Smooth muscle cell (in vitro differentiated cells): ENCODE results near the gene LYSMD1. TPM values are rescaled to one million over a fixed set of nuclear protein-coding genes. Genes with fewer than 3 reads are reported as not detected.
A peak's percentile ranks its signal among the peaks of the same experiment; 100 is the strongest.

Experiments used
- DNase-seq: peaks from one replicate; lab custom pipeline; 2025; ENCODE audit not compliant: unreplicated experiment; lab: John Stamatoyannopoulos, UW
- H2AFZ ChIP-seq: fragments of 200-600 bp; sonication (generic); 2 replicates; pipeline ENCODE4 v1.6.0; 2016; ENCODE audit warnings: antibody characterized with exemption, low read depth, mild to moderate bottlenecking
- H3F3A ChIP-seq: fragments of 200-600 bp; sonication (generic); 2 replicates; pipeline ENCODE4 v1.6.0; 2017; ENCODE audit warnings: antibody characterized with exemption, low read depth
- H3K27ac ChIP-seq: fragments of 200-600 bp; sonication (generic); 2 replicates; pipeline ENCODE4 v1.5.1; 2016; ENCODE audit warnings: low read depth, mild to moderate bottlenecking
- H3K27me3 ChIP-seq: fragments of 200-600 bp; sonication (generic); 2 replicates; pipeline ENCODE4 v1.6.1; 2016; ENCODE audit warnings: low read depth, mild to moderate bottlenecking
- H3K36me3 ChIP-seq: fragments of 200-600 bp; sonication (generic); 2 replicates; pipeline ENCODE4 v1.5.1; 2016; ENCODE audit warnings: low read depth
- H3K4me1 ChIP-seq: fragments of 200-600 bp; sonication (generic); 2 replicates; pipeline ENCODE4 v1.5.1; 2016; ENCODE audit warnings: low read depth
- H3K4me2 ChIP-seq: fragments of 200-600 bp; sonication (generic); 2 replicates; pipeline ENCODE4 v1.6.0; 2016; ENCODE audit warnings: mild to moderate bottlenecking
- H3K4me3 ChIP-seq: fragments of 200-600 bp; sonication (generic); 2 replicates; pipeline ENCODE4 v1.5.1; 2016; ENCODE audit warnings: mild to moderate bottlenecking
- H3K79me2 ChIP-seq: fragments of 200-600 bp; sonication (generic); 2 replicates; pipeline ENCODE4 v1.6.0; 2016; ENCODE audit warnings: low read depth, mild to moderate bottlenecking
- H3K9ac ChIP-seq: fragments of 200-600 bp; sonication (generic); 2 replicates; pipeline ENCODE4 v1.6.0; 2016; ENCODE audit warnings: low read depth
- H3K9me3 ChIP-seq: fragments of 200-600 bp; sonication (generic); replicated peaks from 2 replicates; pipeline ENCODE4 v1.5.1; 2016; ENCODE audit warnings: low read depth
- H4K20me1 ChIP-seq: fragments of 200-600 bp; sonication (generic); 2 replicates; pipeline ENCODE4 v1.6.0; 2016; ENCODE audit warnings: low read depth
- WGBS: methylation state at CpG from one replicate; pipeline ENCODE4 v1.1.7; 2016; ENCODE audit warnings: low lambda C conversion rate; 5-methylcytosine and 5-hydroxymethylcytosine counted together
- polyA plus RNA-seq: library from polyadenylated mRNA; unstranded; fragments of >200 nt; fragmentation: Nextera tagmentation; extraction: Ambion mirVana; gene quantifications from 2 replicates; pipeline ENCODE4 v1.2.1, GENCODE V29; 2016
- total RNA-seq: library from RNA; depleted of rRNA; stranded (reverse); fragments of >200 nt; gene quantifications from 2 replicates; pipeline ENCODE4 v1.2.3, GENCODE V29; 2014
- TF ChIP-seq, protein P1 (sequence below): fragments of 200-600 bp; sonication (generic); IDR thresholded peaks from 2 replicates; pipeline ENCODE4 v1.5.1; 2017; ENCODE audit warnings: borderline replicate concordance, mild to moderate bottlenecking, antibody characterized with exemption; ENCODE audit not compliant: insufficient read depth, poor library complexity, severe bottlenecking

LYSMD1 gene, protein sequence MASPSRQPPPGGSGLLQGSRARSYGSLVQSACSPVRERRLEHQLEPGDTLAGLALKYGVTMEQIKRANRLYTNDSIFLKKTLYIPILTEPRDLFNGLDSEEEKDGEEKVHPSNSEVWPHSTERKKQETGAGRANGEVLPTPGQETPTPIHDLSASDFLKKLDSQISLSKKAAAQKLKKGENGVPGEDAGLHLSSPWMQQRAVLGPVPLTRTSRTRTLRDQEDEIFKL
- 9.7 and 17.8 TPM in 2 replicates for total RNA-seq
- polyA plus RNA-seq: 1.9 and 2.5 TPM in 2 replicates

DNA sequence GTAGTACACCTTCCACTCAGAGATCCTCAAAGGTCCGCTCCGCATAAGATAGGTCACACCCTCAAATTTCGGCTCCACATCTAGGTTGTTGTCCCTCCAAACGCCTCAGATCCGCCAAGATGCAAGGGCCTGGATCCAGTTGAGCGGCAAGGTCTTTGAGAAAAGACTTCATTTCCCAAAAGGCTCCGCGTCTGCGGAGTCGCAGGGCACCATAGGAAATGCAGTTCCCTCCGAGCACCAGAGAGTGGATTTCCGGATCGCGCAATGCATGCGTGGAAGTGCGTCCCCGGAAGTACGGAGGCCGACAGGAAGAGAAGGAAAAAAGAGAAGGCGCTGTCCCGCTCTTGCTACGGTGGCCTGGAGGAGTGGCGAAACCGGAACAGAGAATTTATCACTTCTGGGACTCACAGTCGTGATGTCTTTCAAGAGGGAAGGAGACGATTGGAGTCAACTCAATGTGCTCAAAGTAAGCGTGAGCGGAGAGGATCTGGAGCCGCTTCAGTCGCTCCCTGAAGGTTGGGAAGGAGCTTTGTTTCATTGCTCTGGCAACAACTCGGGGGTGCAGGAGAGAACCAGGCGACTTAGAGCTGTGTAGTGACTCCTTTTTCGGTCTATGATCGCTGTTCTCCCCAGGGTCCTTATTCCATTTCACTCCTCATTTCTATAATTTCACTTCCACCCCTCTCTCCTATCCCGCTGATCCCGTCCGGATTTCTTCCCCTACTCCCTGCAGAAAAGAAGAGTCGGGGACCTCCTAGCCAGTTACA lies at the start of gene LYSMD1, which contains the start of gene SCNM1:
TSS of gene LYSMD1 (minus strand) at position 165 of the 767 bp plus-strand sequence. CDS start 644 bp downstream, outside the sequence.
TSS of gene SCNM1 (plus strand) at position 407 of the 767 bp plus-strand sequence. CDS start at position 416, 9 bp downstream.
- Histone ChIP-seq H3K27me3 (no peaks in the 10 kb centered on the region), H4K20me1 (no peaks in the 10 kb centered on the region), H3K79me2 (peaks cover 6% of the 10 kb centered on the region), H3K36me3 (no peaks in the 10 kb centered on the region), H2AFZ (peak within 1 kb of the TSS; percentile 92), H3K4me1 (peaks cover 12% of the 10 kb centered on the region), H3K4me3 (peak within 1 kb of the TSS; percentile 60), H3K9ac (peak within 1 kb of the TSS; percentile 63), H3K4me2 (peak within 1 kb of the TSS; percentile 96), H3F3A (peaks cover 10% of the 10 kb centered on the region), H3K27ac (peak within 1 kb of the TSS; percentile 73), H3K9me3 (no peaks in the 10 kb centered on the region)
- TF ChIP-seq, protein P1, sequence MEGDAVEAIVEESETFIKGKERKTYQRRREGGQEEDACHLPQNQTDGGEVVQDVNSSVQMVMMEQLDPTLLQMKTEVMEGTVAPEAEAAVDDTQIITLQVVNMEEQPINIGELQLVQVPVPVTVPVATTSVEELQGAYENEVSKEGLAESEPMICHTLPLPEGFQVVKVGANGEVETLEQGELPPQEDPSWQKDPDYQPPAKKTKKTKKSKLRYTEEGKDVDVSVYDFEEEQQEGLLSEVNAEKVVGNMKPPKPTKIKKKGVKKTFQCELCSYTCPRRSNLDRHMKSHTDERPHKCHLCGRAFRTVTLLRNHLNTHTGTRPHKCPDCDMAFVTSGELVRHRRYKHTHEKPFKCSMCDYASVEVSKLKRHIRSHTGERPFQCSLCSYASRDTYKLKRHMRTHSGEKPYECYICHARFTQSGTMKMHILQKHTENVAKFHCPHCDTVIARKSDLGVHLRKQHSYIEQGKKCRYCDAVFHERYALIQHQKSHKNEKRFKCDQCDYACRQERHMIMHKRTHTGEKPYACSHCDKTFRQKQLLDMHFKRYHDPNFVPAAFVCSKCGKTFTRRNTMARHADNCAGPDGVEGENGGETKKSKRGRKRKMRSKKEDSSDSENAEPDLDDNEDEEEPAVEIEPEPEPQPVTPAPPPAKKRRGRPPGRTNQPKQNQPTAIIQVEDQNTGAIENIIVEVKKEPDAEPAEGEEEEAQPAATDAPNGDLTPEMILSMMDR: no peak
- WGBS: 1% methylated on average over 38 of the region's 38 CpGs
- peak; percentile 66 for DNase-seq

DNA sequence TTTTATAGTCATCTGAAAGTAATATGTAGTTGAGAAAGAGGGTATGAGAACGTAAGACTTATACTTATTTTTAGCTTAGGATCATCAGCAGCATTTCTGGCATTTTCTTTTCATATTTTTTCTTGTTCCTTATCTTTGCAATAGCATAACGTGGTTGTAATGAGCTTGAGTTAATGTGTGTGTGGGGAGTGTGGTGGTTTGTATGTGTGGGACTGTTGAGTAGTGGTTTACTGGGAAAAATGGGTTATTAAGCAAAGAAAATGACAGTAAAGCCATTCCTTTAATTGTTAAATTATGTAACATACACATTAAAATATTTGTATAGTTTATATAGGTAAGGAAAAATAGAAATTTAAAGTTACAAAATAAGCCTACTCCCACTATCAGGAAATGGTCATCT lies 47.9 kb upstream of the LYSMD1 start:
- no peaks in the 10 kb centered on the region for H3K9me3 ChIP-seq
- WGBS: 36% methylated on average over 2 of the region's 2 CpGs
- H3K79me2 ChIP-seq: peaks cover 98% of the 10 kb centered on the region
- no peaks in the 10 kb centered on the region for H3K27me3 ChIP-seq
- no peak overlapping the region for H2AFZ ChIP-seq
- no peak overlapping the region for H3K4me2 ChIP-seq
- H3K36me3 ChIP-seq: no peaks in the 10 kb centered on the region
- DNase-seq: no peak
- H3K9ac ChIP-seq: no peak overlapping the region
- no peak overlapping the region for H3K27ac ChIP-seq
- H4K20me1 ChIP-seq: peaks cover 100% of the 10 kb centered on the region
- TF ChIP-seq, protein P1: no peak
- no peaks in the 10 kb centered on the region for H3F3A ChIP-seq
- peaks cover 3% of the 10 kb centered on the region for H3K4me1 ChIP-seq
- H3K4me3 ChIP-seq: no peak overlapping the region

DNA sequence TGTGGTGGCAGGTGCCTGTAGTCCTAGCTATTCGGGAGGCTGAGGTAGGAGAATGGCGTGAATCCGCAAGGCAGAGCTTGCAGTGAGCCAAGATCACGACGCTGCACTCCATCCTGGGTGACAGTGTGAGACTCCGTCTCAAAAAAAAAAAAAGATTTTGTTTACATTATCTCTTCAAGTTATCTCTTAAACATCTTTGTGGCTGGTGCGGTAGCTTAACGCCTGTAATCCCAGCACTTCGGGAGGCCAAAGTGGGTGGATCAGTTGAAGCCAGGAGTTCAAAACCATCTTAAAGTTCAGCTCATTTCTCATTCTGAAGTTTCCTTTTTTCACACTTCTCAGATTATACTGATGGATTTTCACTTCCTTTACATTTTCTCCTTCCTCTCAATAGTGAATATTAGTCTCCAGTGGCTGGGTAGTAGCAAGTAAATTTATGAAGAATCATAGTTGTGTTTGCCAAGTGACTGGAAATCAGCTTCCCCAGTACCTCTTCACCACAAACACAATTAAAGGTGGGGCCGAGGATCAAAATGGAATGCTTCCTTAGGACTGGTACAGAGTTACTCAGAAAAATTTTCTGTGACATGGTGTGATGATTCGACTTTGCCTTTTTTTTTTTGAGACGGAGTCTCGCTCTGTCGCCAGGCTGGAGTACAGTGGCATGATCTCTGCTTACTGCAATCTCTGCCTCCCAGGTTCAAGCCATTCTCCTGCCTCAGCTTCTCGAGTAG lies 46.4 kb upstream of the LYSMD1 start:
- Histone ChIP-seq H3K9me3 (no peaks in the 10 kb centered on the region), H3F3A (no peaks in the 10 kb centered on the region), H3K4me1 (peaks cover 3% of the 10 kb centered on the region), H2AFZ (no peak overlapping the region), H3K27me3 (no peaks in the 10 kb centered on the region), H3K4me3 (no peak overlapping the region), H3K9ac (no peak overlapping the region), H4K20me1 (peaks cover 100% of the 10 kb centered on the region), H3K27ac (peak overlapping the region; percentile 66), H3K79me2 (peaks cover 98% of the 10 kb centered on the region), H3K36me3 (no peaks in the 10 kb centered on the region), H3K4me2 (peak overlapping the region; percentile 26)
- 64% methylated on average over 15 of the region's 15 CpGs for WGBS
- TF ChIP-seq, protein P1: no peak
- no peak for DNase-seq
